Trophoblast cell (in vitro differentiated cells and primary cell): ENCODE results near the gene ZNF567. TPM values are rescaled to one million over a fixed set of nuclear protein-coding genes. Genes with fewer than 3 reads are reported as not detected.
A peak's percentile ranks its signal among the peaks of the same experiment; 100 is the strongest.

ENCODE experiments used
- DNase-seq, 2 donors: peaks; one replicate each; pipeline ENCODE4 v3.0.0-alpha.2; 2016
- H2AFZ ChIP-seq: 2 replicates; pipeline ENCODE4 v1.6.1; 2013; ENCODE audit warnings: low read length, moderate library complexity, mild to moderate bottlenecking; ENCODE audit not compliant: insufficient read depth, poor library complexity
- H2AK5ac ChIP-seq: 2 replicates; pipeline ENCODE4 v1.6.1; 2013; ENCODE audit warnings: mild to moderate bottlenecking, low read length
- H2BK120ac ChIP-seq: 2 replicates; pipeline ENCODE4 v1.6.1; 2013; ENCODE audit warnings: low read length, mild to moderate bottlenecking, moderate library complexity; ENCODE audit not compliant: insufficient read depth, poor library complexity
- H2BK12ac ChIP-seq: 2 replicates; pipeline ENCODE4 v1.6.1; 2013; ENCODE audit warnings: mild to moderate bottlenecking, low read length, moderate library complexity
- H2BK5ac ChIP-seq: 2 replicates; pipeline ENCODE4 v1.6.1; 2013; ENCODE audit warnings: low read length, low read depth, moderate library complexity, mild to moderate bottlenecking; ENCODE audit not compliant: poor library complexity
- H3K14ac ChIP-seq: 2 replicates; pipeline ENCODE4 v1.6.1; 2013; ENCODE audit warnings: mild to moderate bottlenecking, low read length
- H3K18ac ChIP-seq: 2 replicates; pipeline ENCODE4 v1.6.1; 2013; ENCODE audit warnings: mild to moderate bottlenecking, low read length
- H3K23ac ChIP-seq: 2 replicates; pipeline ENCODE4 v1.6.1; 2013; ENCODE audit warnings: low read length
- H3K27ac ChIP-seq: 2 replicates; pipeline ENCODE4 v1.5.1; 2013; ENCODE audit warnings: low read depth, mild to moderate bottlenecking, inconsistent platforms, low read length, moderate library complexity
- H3K27me3 ChIP-seq: 2 replicates; pipeline ENCODE4 v1.6.1; 2013; ENCODE audit warnings: inconsistent platforms, mild to moderate bottlenecking, low read length, moderate library complexity; ENCODE audit not compliant: insufficient read depth
- H3K36me3 ChIP-seq, 2 experiments: 1 replicate in 1 of 2; 2 replicates in 1 of 2; pipeline ENCODE4 v1.6.1; 2013; ENCODE audit warnings: low read length in 2 of 2, mild to moderate bottlenecking in 2 of 2, moderate library complexity in 1 of 2; ENCODE audit not compliant: insufficient read depth in 2 of 2, control insufficient read depth in 1 of 2
- H3K4ac ChIP-seq: 2 replicates; pipeline ENCODE4 v1.6.1; 2013; ENCODE audit warnings: low read depth, mild to moderate bottlenecking, low read length, moderate library complexity
- H3K4me1 ChIP-seq, 2 experiments: 1 replicate in 1 of 2; 2 replicates in 1 of 2; pipeline ENCODE4 v1.6.1; 2013; ENCODE audit warnings: low read length in 2 of 2, mild to moderate bottlenecking in 2 of 2, moderate library complexity in 1 of 2; ENCODE audit not compliant: insufficient read depth in 2 of 2, control insufficient read depth in 1 of 2
- H3K4me2 ChIP-seq: 2 replicates; pipeline ENCODE4 v1.6.1; 2013; ENCODE audit warnings: inconsistent platforms, mild to moderate bottlenecking, low read length, moderate library complexity
- H3K4me3 ChIP-seq: 2 replicates; pipeline ENCODE4 v1.5.1; 2013; ENCODE audit warnings: mild to moderate bottlenecking, low read depth, low read length, inconsistent platforms
- H3K79me1 ChIP-seq: one replicate; pipeline ENCODE4 v1.6.1; 2013; ENCODE audit warnings: low read length
- H3K79me2 ChIP-seq: 2 replicates; pipeline ENCODE4 v1.6.1; 2013; ENCODE audit warnings: low read length, mild to moderate bottlenecking; ENCODE audit not compliant: control insufficient read depth, insufficient read depth, poor library complexity
- H3K9ac ChIP-seq: 2 replicates; pipeline ENCODE4 v1.6.1; 2013; ENCODE audit warnings: mild to moderate bottlenecking, low read length
- H3K9me3 ChIP-seq: 2 replicates; pipeline ENCODE4 v1.6.1; 2013; ENCODE audit warnings: low read depth, mild to moderate bottlenecking, control low read depth, inconsistent platforms, low read length; ENCODE audit not compliant: insufficient read depth
- H4K12ac ChIP-seq: 2 replicates; pipeline ENCODE4 v1.6.1; 2013; ENCODE audit warnings: low read depth, mild to moderate bottlenecking, low read length, moderate library complexity
- H4K8ac ChIP-seq: 2 replicates; pipeline ENCODE4 v1.6.1; 2013; ENCODE audit warnings: low read depth, mild to moderate bottlenecking, low read length, moderate library complexity
- H4K91ac ChIP-seq: one replicate; pipeline ENCODE4 v1.6.1; 2013; ENCODE audit warnings: low read depth, mild to moderate bottlenecking, low read length, moderate library complexity
- WGBS: extraction: QIAGEN DNeasy Blood & Tissue Kit; methylation state at CpG from one replicate; pipeline ENCODE4 v1.1.7; 2013; ENCODE audit warnings: missing lambda C conversion rate; ENCODE audit not compliant: insufficient read length, insufficient coverage; ENCODE audit errors: extremely low coverage; 5-methylcytosine and 5-hydroxymethylcytosine counted together
- polyA plus RNA-seq: library from polyadenylated mRNA; stranded (reverse); fragments of 200-250 nt; gene quantifications from 2 replicates; pipeline ENCODE4 v1.2.3, GENCODE V29; 2013

Gene ZNF567
- 8.7 TPM in 2 replicates for polyA plus RNA-seq

DNA sequence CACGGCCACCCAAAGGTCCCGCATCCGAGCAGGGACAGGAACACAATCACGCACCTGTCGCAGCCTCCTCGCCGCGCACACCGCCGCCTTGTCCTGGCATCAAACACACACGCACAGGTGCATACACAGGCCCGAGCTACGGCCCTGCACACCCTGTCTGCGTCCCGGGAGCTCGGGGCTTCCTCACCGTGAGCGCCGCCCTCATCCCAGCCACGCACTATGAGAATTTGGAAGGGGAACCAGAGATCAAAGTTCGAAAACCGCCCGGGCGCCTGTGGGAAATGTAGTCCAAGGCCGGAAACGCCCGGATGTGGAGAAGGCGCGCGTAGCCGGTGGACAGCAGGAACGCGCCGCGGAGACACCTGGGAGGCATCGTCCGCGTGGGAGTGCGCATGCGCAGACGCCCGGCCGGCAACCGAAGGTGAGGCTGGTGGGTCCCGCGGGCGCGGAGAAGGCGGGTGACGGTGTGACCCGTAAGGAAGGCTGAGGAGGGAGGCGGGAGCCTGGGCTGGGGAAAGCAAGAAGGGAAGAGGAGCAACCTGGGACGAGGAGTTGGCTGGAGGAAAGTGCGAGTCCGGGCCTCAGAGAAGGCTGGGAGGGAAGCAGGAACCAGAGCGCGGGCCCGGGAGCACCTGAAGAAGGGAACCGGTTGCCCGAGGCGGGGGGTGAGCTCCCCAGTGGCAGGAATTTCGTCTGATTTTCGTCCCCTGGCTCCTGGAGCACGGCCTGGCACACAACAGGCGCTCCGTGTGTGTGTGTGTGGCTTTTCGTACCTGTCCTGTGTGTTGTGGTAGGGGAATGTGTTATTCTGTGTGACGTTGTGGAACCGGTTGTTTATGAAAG, at the start of gene ZNF567:
Gene ZNF567 (plus strand): TSS at position 399 of the 843 bp plus-strand sequence. CDS start 7,256 bp downstream, outside the sequence.
- H3K79me1 ChIP-seq: peaks cover 4% of the 10 kb centered on the region
- H3K18ac ChIP-seq: peak within 1 kb of the TSS; percentile 62
- H3K4ac ChIP-seq: peak within 1 kb of the TSS; percentile 86
- peak within 1 kb of the TSS; percentile 98 for H3K4me2 ChIP-seq
- peak within 1 kb of the TSS; percentile 64 for H4K91ac ChIP-seq
- WGBS: no CpG with 5 or more reads among the region's 69 CpGs
- H4K8ac ChIP-seq: peak within 1 kb of the TSS; percentile 91
- peak within 1 kb of the TSS; percentile 66 for H3K27ac ChIP-seq
- peaks cover 5 to 6% of the 10 kb centered on the region in 2 experiments for H3K4me1 ChIP-seq
- H2AK5ac ChIP-seq: no peak within 1 kb of the TSS
- H4K12ac ChIP-seq: peak within 1 kb of the TSS; percentile 37
- H2AFZ ChIP-seq: peak within 1 kb of the TSS; percentile 81
- H2BK120ac ChIP-seq: peak within 1 kb of the TSS; percentile 40
- H3K79me2 ChIP-seq: peaks cover 4% of the 10 kb centered on the region
- peaks cover 8 to 12% of the 10 kb centered on the region in 2 experiments for H3K36me3 ChIP-seq
- no peak within 1 kb of the TSS for H2BK12ac ChIP-seq
- peak within 1 kb of the TSS; percentile 100 for H3K4me3 ChIP-seq
- H3K9me3 ChIP-seq: peaks cover 2% of the 10 kb centered on the region
- H2BK5ac ChIP-seq: no peak within 1 kb of the TSS
- peak within 1 kb of the TSS; percentile 98 for H3K9ac ChIP-seq
- DNase-seq: peak; percentile 97 to 99
- H3K27me3 ChIP-seq: no peaks in the 10 kb centered on the region
- peak within 1 kb of the TSS; percentile 72 for H3K23ac ChIP-seq
- peak within 1 kb of the TSS; percentile 61 for H3K14ac ChIP-seq

- Histone ChIP-seq H3K4me2 (no peak overlapping the region), H4K12ac (no peak overlapping the region), H3K18ac (no peak overlapping the region), H2BK12ac (no peak overlapping the region), H3K14ac (no peak overlapping the region), H3K4me3 (no peak overlapping the region), H3K9ac (no peak overlapping the region), H3K4ac (no peak overlapping the region), H4K91ac (no peak overlapping the region), H3K79me1 (no peaks in the 10 kb centered on the region), H3K9me3 (peaks cover 22% of the 10 kb centered on the region), H3K36me3 (peaks cover 6 to 15% of the 10 kb centered on the region in 2 experiments), H3K23ac (no peak overlapping the region), H2BK5ac (no peak overlapping the region), H3K27ac (no peak overlapping the region), H3K79me2 (no peaks in the 10 kb centered on the region), H2BK120ac (no peak overlapping the region), H3K27me3 (peaks cover 2% of the 10 kb centered on the region), H2AK5ac (no peak overlapping the region), H3K4me1 (no peaks in the 10 kb centered on the region), H4K8ac (no peak overlapping the region), H2AFZ (no peak overlapping the region)
- no peak for DNase-seq
- WGBS: no CpG with 5 or more reads among the region's 5 CpGs
Measured at GRCh38 chr19:36638862-36639510, 48.4 kb upstream of the ZNF567 start.

- no peak overlapping the region for H4K12ac ChIP-seq
- no peak overlapping the region for H2BK5ac ChIP-seq
- no peak overlapping the region for H3K9ac ChIP-seq
- H3K4me2 ChIP-seq: no peak overlapping the region
- no CpG with 5 or more reads among the region's 2 CpGs for WGBS
- no peak overlapping the region for H2AFZ ChIP-seq
- no peak overlapping the region for H3K14ac ChIP-seq
- no peak overlapping the region for H3K18ac ChIP-seq
- no peak for DNase-seq
- H4K91ac ChIP-seq: no peak overlapping the region
- H3K36me3 ChIP-seq: peaks cover 25 to 29% of the 10 kb centered on the region in 2 experiments
- H3K4me1 ChIP-seq: no peaks in the 10 kb centered on the region
- H3K23ac ChIP-seq: no peak overlapping the region
- no peak overlapping the region for H2BK120ac ChIP-seq
- no peak overlapping the region for H3K4me3 ChIP-seq
- H3K27me3 ChIP-seq: no peaks in the 10 kb centered on the region
- no peak overlapping the region for H3K27ac ChIP-seq
- no peak overlapping the region for H4K8ac ChIP-seq
- H3K79me2 ChIP-seq: no peaks in the 10 kb centered on the region
- H2AK5ac ChIP-seq: no peak overlapping the region
- H3K79me1 ChIP-seq: no peaks in the 10 kb centered on the region
- peaks cover 22% of the 10 kb centered on the region for H3K9me3 ChIP-seq
- no peak overlapping the region for H3K4ac ChIP-seq
- H2BK12ac ChIP-seq: no peak overlapping the region
Measured at GRCh38 chr19:36646746-36647145, 40.7 kb upstream of the ZNF567 start.

GRCh38 chr19:36652958-36653357, 34.5 kb upstream of the ZNF567 start:
- Histone ChIP-seq H3K27ac (no peak overlapping the region), H3K4me2 (no peak overlapping the region), H3K79me1 (no peaks in the 10 kb centered on the region), H3K4me3 (no peak overlapping the region), H4K91ac (no peak overlapping the region), H2BK5ac (no peak overlapping the region), H3K79me2 (no peaks in the 10 kb centered on the region), H3K14ac (no peak overlapping the region), H3K4me1 (no peaks in the 10 kb centered on the region), H2BK120ac (no peak overlapping the region), H3K9ac (no peak overlapping the region), H3K27me3 (no peaks in the 10 kb centered on the region), H3K18ac (no peak overlapping the region), H3K36me3 (peaks cover 25 to 33% of the 10 kb centered on the region in 2 experiments), H2AFZ (no peak overlapping the region), H3K4ac (no peak overlapping the region), H4K8ac (no peak overlapping the region), H2AK5ac (no peak overlapping the region), H3K9me3 (peaks cover 8% of the 10 kb centered on the region), H4K12ac (no peak overlapping the region), H2BK12ac (no peak overlapping the region), H3K23ac (no peak overlapping the region)
- DNase-seq: no peak
- WGBS: no CpG with 5 or more reads among the region's 1 CpG
